Heart right ventricle (tissue), 16 donors: Measurements from ENCODE around the gene PPP3R1. TPM values are rescaled to one million over a fixed set of nuclear protein-coding genes. Genes with fewer than 3 reads are reported as not detected.

Experiments
- ATAC-seq, 8 donors: fragments of 200-7000 bp; cut with Tn5 transposase; one replicate each; pipeline ENCODE4 v1.9.1; 2020; ENCODE audit warnings: mild to moderate bottlenecking in 8 of 8, moderate library complexity in 8 of 8, moderate number of reproducible peaks in 1 of 8
- DNase-seq, 2 donors: peaks; one replicate each; pipeline ENCODE4 v3.0.0-alpha.2; 2020
- H3K27ac ChIP-seq, 10 donors: fragments of 200-600 bp; sonication (generic) in 2 of 10; one replicate each; pipeline versions ENCODE4 v1.5.0 to v1.8.0; 2020 to 2022; ENCODE audit warnings: mild to moderate bottlenecking in 3 of 10
- H3K27me3 ChIP-seq, 7 donors: fragments of 200-600 bp; one replicate each; pipeline ENCODE4 v1.8.0; 2021 to 2022; ENCODE audit warnings: mild to moderate bottlenecking in 2 of 7
- H3K36me3 ChIP-seq, 9 donors: fragments of 200-600 bp; sonication (generic) in 1 of 9; one replicate each; pipeline versions ENCODE4 v1.5.0 to v1.8.0; 2020 to 2022; ENCODE audit warnings: mild to moderate bottlenecking in 2 of 9
- H3K4me1 ChIP-seq, 9 donors: fragments of 200-600 bp; sonication (generic) in 1 of 9; one replicate each; pipeline versions ENCODE4 v1.5.0 to v1.8.0; 2020 to 2022; ENCODE audit warnings: mild to moderate bottlenecking in 4 of 9
- H3K4me3 ChIP-seq, 10 donors: fragments of 200-600 bp; sonication (generic) in 2 of 10; one replicate each; pipeline versions ENCODE4 v1.5.0 to v1.8.0; 2020 to 2022; ENCODE audit warnings: mild to moderate bottlenecking in 7 of 10, moderate library complexity in 2 of 10
- H3K9me3 ChIP-seq, 11 donors: fragments of 200-600 bp in 10 of 11; sonication (generic) in 2 of 11; one replicate each; pipeline versions ENCODE4 v1.5.0 to v1.8.0; 2013 to 2022; ENCODE audit warnings: mild to moderate bottlenecking in 2 of 11, control low read depth in 1 of 11, moderate library complexity in 1 of 11
- CTCF ChIP-seq, 9 donors: fragments of 200-600 bp; sonication (generic) in 2 of 9; IDR thresholded peaks; one replicate each; pipeline versions ENCODE4 v1.5.0 to v1.8.0; 2021 to 2022; ENCODE audit warnings: antibody characterized with exemption in 9 of 9, mild to moderate bottlenecking in 5 of 9, moderate library complexity in 1 of 9
- WGBS, 2 donors: extraction: QIAGEN DNeasy Blood & Tissue Kit; methylation state at CpG; one replicate each; pipeline ENCODE4 v1.1.7; 2013; ENCODE audit warnings: inconsistent platforms in 1 of 2; 5-methylcytosine and 5-hydroxymethylcytosine counted together
- intact Hi-C, 10 donors: fragments of 100-400 bp; cut with DNase I; formaldehyde crosslinking; loops; one replicate each; pipeline versions ENCODE4 v1.11.1 to v1.14.2; 2022
- polyA plus RNA-seq, 2 donors: library from polyadenylated mRNA; stranded (reverse); fragments of 200-250 nt; gene quantifications; one replicate each; pipeline ENCODE4 v1.2.3, GENCODE V29; 2013
- total RNA-seq, 10 donors: library from RNA; stranded (reverse); fragmentation: NEBNext Ultra II Directional in 3 of 10; extraction: Animal tissue kit (Norgen Biotek cat#: 25700) in 3 of 10; gene quantifications; one replicate each; pipeline versions ENCODE4 v1.2.1 to v1.2.4, GENCODE V29; 2021 to 2023
- donor health status: Arrhythmogenic right ventricular cardiomyopathy.
- donor health status: ischemic (EF 13 %, LVEDD 7.1; RV severe dilation, severe dysfunction).
- donor health status: healthy with polysubstance abuse.
- donor health status: DM: no; HTN: yes; CAD: no.
- donor health status: DM: no; HTN: no; CAD: no.
- donor health status: ischemic (EF 25% LVEDD 6.9; RV normal size, moderate dysfunction).
- donor health status: ischemic (EF 25% LVEDD 5.7; RV mildly dilated, moderate dysfunction).
- donor health status: healthy.
- donor health status: DM: yes; HTN: yes; CAD: no.
- donor health status: Ischemic cardiomyopathy.
- donor health status: ischemic (EF 35%, LVEDD 5.7; RV mildly dilated, moderate dysfunction).
- donor health status: nonischemic (EF 11% LVEDD 7.7; RV severe dilation, severe dysfunction).
- donor health status: DM: yes; HTN: yes; CAD: no.
- donor health status: PGD.
- donor health status: ischemic (EF 29% LVEDD 5.4; RV normal size, mild dysfunction).
- donor health status: nonischemic (EF 23%, LVEDD 6.1; RV moderate dilation, normal function).

The PPP3R1 gene
- total and polyA plus RNA-seq, 12 donors, result 8.4 to 46.1 (median 38.6) TPM

GRCh38 chr2:68157002-68157401 is 95.3 kb downstream of the PPP3R1 start:
- H3K4me3 ChIP-seq, result peak overlapping the region; percentile 59 to 96 (median 76)
- no peaks in the 10 kb centered on the region for H3K27me3 ChIP-seq
- no peak for TF ChIP-seq CTCF (IDR thresholded peaks at IDR 0.05)
- DNase-seq (peak in 1 of 2 donors; percentile 42), ATAC-seq (peak; percentile 25 to 73 (median 55))
- intact Hi-C loops, result loop anchor here in 7 of 10 donors (1.0 to 5.0 kb wide), 3 partner anchors 94 to 95 kb away; partner anchors contain the start of gene PPP3R1 (in 6 of the 7)
- H3K36me3 ChIP-seq, result peaks cover 0 to 27% (median 9%) of the 10 kb centered on the region in 9 donors
- H3K9me3 ChIP-seq, result no peaks in the 10 kb centered on the region
- peak overlapping the region; percentile 83 to 95 (median 91) for H3K27ac ChIP-seq
- peaks cover 1 to 55% (median 45%) of the 10 kb centered on the region in 9 donors for H3K4me1 ChIP-seq
- 0% methylated on average over 28 of the region's 28 CpGs for WGBS, 2 donors

DNA sequence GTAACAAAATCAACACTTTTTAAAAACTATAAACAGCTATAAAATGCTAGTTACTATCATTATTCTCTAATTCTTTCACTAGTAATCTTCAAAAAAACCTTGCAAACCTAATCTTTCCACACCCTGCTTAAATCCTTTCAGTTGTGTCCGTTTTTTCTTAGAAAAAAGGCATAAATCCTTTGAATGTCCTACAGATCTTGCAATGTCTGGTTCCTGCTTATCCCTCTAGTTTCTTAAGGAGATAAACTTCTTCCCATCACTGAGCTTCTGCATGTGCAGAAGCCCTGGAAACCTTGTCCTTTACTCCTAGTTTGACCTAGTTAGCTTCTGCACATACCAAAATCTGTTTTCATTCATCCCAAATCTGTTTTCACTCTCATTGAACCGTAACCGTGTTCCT is 95.9 kb downstream of the PPP3R1 start:
- no peak for ATAC-seq
- intact Hi-C loops, result loop anchor here in 4 of 10 donors (2.0 to 5.0 kb wide), 2 partner anchors 94 to 96 kb away; partner anchors contain the start of gene PPP3R1 (in 3 of the 4)
- H3K27ac ChIP-seq, result peak overlapping the region in 9 of 10 donors; percentile 83 to 95 (median 92)
- peaks cover 5 to 61% (median 50%) of the 10 kb centered on the region in 9 donors for H3K4me1 ChIP-seq
- TF ChIP-seq CTCF (IDR thresholded peaks at IDR 0.05), result no peak
- peak overlapping the region; percentile 59 to 96 (median 76) for H3K4me3 ChIP-seq
- DNase-seq, result no peak
- H3K36me3 ChIP-seq, result peaks cover 0 to 21% (median 6%) of the 10 kb centered on the region in 9 donors
- no peaks in the 10 kb centered on the region for H3K27me3 ChIP-seq
- 10 to 12% methylated on average over 3 of the region's 3 CpGs for WGBS, 2 donors
- no peaks in the 10 kb centered on the region for H3K9me3 ChIP-seq

DNA sequence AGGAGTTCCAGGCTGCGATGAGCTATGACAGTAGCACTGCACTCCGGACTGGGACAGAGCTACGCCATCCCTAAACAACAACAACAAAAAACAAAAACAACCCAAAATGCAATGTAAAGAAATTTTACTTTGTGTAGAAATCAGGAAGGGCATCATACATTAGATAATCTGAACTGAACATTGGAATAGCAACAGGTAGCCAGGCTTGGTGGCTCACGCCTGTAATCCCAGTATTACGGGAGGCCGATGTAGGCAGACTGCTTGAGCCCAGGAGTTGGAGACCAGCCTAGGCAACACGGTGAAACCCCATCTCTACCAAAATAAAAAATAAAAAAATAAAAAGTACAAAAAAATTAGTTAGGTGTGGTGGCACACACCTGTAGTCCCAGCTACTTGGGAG is 96.7 kb downstream of the PPP3R1 start:
- intact Hi-C loops, result loop anchor here in 4 of 10 donors (2.0 to 5.0 kb wide), 2 partner anchors 95 to 97 kb away; partner anchors contain the start of gene PPP3R1 (in 3 of the 4)
- Histone ChIP-seq H3K4me3 (peak overlapping the region in 1 of 10 donors; percentile 96), H3K9me3 (no peaks in the 10 kb centered on the region), H3K27me3 (no peaks in the 10 kb centered on the region), H3K4me1 (peaks cover 5 to 69% (median 58%) of the 10 kb centered on the region in 9 donors), H3K36me3 (peaks cover 0 to 13% (median 3%) of the 10 kb centered on the region in 9 donors), H3K27ac (no peak overlapping the region)
- TF ChIP-seq CTCF (IDR thresholded peaks at IDR 0.05), result no peak
- ATAC-seq, result no peak
- no peak for DNase-seq
- WGBS, 2 donors, result 97 to 98% methylated on average over 7 of the region's 7 CpGs

DNA sequence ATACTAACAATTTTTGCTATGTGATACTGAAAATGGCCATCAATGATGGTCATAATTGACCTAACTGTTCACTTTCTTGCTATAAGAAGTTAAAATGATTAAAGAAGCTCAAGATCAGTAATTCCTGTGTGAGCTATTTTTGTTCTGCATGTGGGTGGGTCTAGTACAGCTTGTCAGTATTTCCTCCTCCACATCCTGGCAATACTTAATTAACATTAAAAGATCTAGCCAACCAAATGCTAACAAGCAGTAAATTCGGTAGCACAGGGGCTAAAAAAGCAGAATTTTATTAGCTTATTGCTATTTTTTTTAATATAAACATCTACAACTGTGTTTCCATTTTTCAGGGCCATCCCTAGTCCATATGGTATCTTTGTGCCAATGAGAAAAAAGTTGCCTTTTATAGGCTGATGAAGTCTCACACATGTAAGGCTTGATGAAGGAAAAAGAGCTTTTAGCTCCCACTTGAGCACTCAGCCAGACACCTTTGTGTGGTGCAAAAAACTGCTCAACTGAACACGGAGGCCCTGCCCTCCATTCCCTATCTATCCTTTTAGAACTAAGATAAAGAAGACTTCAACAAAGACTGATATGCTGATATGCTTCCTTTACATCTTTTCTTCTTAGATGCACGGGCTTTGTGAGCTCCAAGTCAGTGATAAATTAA is 99.5 kb downstream of the PPP3R1 start:
- intact Hi-C loops, result no loop called here
- peak in 1 of 8 donors; percentile 28 for ATAC-seq
- Histone ChIP-seq H3K27ac (peak overlapping the region; percentile 14 to 85 (median 70)), H3K4me1 (peaks cover 5 to 57% (median 47%) of the 10 kb centered on the region in 9 donors), H3K4me3 (peak overlapping the region in 2 of 10 donors; percentile 13 to 14), H3K9me3 (no peaks in the 10 kb centered on the region), H3K27me3 (no peaks in the 10 kb centered on the region), H3K36me3 (no peaks in the 10 kb centered on the region)
- TF ChIP-seq CTCF (IDR thresholded peaks at IDR 0.05), result no peak
- DNase-seq, result no peak
- 34 to 45% methylated on average over 3 of the region's 3 CpGs for WGBS, 2 donors
